HG03521 (cell line): Measurements from ENCODE around the gene DNAJC13.

Source experiments
- ATAC-seq: cut with Tn5 transposase; IDR thresholded peaks from one replicate; pipeline ENCODE4 v1.9.1; 2021; ENCODE audit warnings: mild to moderate bottlenecking, moderate library complexity; ENCODE audit not compliant: unreplicated experiment

Gene DNAJC13

DNA sequence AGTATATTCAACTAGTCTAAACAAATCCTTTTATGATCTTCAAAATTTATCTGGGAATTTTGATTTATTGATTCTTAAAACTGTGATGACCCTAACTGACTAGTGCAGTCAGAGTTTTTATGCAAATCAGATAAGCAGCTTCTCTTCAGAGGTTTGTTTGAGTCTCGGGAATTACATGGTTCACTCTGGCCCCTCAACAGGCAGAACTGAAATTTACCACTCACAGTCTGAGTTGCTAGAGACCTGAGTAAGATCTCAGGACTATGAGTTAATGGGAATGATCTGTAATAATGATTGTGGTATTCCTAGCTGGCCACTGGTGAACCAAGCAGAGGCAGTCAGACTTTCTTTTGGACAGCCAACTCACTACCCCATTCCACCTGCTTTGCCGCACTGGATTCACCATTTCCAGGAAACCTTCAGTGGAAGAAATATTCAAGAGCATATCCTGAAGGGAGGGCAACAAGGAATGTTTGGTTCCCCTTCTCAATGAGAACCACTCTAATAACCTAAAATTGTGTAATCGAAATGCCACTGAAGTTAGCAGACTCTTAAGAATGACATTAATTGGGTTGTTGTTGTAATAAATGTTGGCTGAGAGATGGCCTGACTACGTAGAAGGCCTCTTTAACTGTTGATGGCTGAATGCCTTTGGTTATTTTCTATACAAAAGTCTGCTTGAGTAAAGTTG is 11.5 kb upstream of the DNAJC13 start:
- no peak for ATAC-seq

DNA sequence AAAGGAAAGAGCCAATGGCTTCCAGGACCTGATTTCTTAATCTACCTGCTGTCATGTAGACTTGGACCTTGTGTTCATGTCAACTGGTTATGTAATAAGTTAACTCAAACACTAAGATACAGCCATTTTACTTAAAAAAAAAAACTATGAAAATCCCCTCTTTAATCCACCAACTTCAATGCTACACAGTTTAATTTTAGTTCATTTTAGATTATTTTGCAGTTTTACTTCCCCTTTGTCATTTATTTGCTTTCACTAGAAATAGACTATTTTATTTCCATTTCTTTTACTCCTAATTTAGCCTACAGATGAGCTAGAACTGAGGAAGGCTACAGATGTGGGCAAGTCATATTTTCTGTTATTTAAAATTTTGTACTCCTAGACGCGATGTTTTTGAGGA is 10.7 kb upstream of the DNAJC13 start:
- no peak for ATAC-seq

DNA sequence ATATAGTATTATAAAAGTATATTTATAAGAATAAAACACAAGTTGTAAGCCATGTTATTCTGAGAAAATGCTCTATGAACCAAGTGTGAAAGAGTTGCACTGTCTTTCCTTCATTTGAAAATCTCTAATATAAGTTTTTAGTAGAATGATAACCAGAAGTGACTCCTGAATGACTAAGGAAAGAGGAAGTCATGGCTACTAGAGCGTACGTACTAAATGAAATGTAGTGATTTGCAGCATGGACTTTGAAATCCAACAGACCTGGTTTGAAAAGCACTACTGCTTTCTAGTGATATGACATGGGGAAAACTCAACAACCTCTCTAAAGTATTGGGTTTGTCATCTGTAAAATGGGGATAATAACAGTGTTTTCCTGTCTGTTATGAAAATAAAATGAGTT is 10.3 kb upstream of the DNAJC13 start:
- ATAC-seq: no peak

DNA sequence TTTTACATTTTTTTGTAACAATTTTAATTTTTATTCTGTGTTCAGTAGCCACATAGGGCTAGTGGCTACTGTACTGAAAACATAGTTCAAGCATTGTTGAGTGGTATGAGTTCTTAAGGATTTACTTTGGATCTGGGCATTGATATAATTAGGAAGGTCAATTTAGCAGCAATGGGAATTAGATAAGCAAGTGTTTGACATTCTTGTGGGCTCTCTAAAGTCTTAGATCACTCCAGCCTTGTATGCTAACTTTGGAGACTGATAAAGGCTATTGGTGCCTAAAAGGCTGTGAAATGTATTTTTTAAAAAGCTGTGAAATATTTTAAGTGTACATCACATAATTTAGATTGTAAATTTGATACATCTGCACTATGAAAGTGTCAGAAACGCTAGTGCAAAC is 2.5 kb upstream of the DNAJC13 start:
- no peak for ATAC-seq

DNA sequence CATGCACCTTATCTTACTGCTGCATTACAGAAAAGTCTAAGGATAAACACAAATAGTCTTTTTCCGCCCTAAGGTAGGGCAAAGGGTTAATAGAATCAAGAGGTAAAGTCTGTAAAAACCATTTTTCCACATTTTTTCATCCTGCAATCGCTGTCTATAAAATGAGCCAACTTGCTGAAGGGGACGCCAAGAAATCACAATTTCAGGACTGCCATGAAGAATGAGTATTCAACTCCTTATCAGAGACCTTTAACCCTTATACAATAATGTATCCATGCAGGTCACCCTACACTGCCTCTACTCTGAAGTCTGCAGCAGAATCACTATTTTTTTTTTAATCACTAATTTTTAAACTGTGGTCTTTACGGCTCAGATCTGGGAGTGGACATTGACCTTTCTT is 1.1 kb upstream of the DNAJC13 start:
- no peak for ATAC-seq

DNA sequence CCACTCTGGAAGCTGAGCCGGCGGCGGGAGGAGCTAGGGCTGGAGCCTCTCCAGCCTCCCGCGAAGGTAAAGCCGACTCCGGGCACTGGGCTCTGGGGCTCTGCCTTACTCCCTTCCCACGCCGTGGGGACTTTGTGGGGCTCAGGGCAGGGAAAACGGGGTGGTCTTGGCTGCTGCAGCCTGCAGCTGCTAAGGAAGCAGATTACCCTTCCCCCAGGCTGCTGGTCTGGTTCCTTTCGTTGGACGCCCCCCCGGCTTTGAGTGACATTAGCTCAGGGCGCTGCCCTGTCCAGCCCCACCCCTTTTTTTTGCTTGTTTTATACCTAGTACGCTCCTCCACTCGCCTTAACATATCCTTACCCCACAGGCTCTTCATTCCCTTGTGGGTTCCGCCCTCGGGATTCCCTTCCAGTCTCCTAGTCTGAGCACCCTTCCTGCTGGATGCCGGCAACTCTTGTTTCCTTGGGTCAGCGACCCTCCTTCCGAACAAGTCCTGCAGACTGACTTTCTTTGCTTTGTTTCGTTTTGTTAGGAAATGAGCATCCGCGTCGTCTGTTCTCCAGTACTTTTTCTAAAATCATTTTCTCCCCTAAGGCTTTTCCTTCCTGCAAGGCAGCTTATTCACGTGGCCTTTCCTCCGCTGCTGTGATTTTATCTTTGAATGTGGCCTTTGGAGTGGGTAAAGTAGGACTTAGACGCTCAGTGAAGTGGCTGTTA is 551 bp downstream of the DNAJC13 start:
- ATAC-seq: peak; percentile 41

DNA sequence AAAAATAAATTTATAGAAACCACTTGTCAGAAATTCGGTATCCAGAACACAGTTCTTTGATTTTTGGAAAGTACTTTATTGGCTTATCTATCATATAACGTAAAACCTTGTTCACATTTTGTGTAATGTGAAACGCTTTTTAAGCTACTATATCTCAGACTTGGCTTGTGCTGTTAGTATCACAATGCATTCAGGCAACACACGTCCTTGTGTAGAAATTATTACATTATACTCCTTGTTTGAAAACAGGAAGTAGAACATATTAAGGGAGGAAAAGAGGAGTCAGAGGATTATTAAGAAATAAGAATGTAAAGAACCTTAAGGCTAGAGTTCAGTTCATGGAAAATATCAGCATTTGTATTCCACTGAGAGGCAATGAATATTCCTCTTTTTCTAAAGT is 1.6 kb downstream of the DNAJC13 start:
- no peak for ATAC-seq

DNA sequence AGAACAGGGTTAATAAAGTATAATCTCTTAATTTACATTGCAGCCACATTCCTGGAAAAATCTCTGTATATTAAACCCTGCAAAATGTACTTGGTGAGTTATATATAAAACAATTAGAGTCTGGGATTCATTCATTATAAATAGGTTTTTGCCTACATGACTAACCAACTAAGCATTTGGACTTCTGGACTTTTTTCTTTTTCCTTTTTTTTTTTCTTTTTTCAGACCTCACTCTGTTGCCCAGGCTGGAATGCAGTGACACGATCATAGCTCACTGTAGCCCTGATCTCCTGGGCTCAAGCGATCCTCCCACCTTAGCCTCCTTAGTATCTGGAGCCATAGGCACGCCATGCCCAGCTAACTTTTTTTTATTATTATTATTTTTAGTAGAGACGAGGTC is 4.5 kb downstream of the DNAJC13 start:
- ATAC-seq: no peak

DNA sequence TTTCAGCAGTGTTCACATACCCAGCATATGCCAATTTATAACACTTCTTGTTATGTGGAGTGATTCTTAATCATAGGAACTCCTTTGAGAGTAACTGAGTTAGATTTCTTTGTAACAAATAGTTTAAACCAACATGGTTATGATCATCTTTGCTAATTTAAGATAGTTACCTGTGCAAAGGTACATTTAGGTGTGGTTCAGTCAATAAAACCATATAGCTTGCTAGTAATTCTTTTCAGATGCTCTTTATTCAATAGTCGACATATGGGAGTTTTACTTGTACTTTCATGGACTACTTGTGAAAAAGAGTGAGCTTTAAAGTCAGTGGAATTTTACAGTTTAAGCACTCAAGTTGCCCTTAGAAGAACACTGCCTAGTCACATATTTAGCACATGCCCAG is 5.2 kb downstream of the DNAJC13 start:
- no peak for ATAC-seq

DNA sequence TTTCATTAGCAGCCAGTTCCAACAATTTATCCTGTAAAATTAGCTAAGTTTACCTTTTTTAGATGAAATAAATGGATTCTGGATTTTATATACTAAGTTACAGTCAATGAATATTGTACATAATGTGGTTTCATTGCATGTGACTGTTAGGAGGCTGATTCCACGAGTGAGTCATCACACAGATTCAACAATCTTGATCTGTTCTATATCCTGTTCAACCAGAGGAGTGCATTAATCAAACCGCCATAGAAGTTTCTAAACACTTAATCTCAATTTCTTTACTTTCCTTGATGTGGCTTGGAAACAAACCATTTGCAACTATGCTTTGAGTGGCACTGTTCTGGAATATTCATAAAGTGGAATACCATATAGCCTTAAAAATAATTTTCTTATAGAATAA is 15.3 kb downstream of the DNAJC13 start:
- no peak for ATAC-seq

DNA sequence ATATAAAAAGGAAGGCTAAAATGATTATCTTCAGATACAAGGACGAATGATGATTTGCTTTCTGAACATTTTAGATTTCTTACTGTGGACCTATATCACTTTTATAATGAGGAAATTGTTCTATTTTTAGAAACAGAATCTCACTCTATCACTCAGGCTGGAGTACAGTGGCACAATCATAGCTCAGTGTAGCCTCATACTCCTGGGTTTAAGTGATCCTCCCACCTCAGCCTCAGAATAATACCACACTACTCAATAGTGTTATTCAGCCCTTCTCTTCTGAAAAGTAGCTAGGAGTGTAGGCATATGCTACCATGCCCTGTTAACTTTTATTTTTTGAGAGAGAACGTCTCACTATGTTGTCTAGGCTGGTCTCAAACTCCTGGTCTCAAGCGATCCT is 15.8 kb downstream of the DNAJC13 start:
- ATAC-seq: no peak

DNA sequence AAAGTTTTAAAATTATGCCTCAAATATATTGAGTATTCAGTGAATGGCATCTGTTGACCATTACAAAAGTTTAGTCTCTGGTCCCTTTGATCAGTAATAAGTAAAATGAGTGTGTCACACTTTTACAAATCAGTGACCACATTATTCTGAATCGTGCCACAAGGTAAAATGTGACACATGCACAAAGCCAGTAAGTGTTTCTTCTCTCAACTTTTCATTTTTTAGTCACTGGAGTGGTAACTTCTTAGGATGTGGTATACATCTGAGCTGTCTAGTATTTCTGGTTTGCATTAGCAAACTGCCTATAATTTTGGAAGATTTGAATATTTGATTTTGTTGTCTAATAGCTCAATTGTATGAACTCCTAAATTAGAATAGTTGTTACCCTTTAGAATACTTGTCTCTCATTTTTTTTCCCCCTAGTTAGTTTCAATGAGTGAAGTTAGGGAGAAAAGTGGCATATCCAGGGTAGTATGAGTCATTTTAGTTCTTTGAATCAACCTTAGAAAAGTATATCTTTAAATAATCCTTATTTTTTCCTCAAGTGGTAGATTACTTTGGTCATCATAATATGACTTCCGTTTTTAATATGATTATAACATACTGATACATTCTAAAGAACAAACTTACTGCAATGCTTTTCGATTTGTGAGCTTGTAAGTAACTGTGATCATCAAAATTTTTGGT is 18.1 kb downstream of the DNAJC13 start:
- no peak for ATAC-seq

DNA sequence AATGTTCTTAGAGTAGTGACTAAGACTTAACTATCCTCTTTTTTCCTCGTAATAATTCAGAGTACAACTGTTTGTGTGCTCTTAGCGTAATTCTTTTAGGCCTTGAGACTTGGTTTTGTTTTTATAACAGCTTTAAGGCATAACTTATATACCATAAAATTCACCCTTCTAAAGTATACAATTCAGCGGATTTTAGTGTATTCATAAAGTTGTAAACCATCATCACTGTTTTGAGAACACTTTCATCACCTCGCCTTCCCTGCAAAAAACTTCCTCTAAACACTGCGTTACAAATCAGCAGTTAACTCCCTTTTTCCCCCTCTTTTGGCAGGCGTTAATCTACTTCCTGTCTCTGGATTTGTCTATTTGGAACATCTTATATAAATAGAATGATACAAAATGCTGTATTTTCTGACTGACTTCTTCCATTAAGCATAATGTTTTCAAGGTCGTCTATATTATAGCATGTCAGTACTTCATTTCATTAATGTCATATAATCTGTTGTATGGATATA is 18.7 kb downstream of the DNAJC13 start:
- no peak for ATAC-seq

DNA sequence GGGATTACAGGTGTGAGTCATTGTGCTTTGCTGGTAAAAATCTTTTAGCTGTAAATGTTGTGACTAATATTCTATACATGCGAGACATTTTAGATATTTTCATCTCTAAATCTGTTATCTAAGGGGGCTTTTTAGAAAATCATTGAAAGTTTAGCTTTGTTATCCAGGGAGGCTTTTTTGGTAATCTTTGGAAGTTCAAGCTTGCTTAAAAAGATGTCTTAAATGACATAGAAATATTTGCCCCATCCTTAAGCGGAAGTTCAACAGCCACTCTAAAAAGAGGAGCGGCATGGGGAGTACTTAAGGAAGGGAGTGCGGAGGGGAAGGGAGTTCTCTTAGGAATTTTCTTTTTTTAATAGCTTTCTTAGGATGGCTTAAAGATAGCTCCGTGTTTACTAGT is 26.1 kb downstream of the DNAJC13 start:
- ATAC-seq: no peak

DNA sequence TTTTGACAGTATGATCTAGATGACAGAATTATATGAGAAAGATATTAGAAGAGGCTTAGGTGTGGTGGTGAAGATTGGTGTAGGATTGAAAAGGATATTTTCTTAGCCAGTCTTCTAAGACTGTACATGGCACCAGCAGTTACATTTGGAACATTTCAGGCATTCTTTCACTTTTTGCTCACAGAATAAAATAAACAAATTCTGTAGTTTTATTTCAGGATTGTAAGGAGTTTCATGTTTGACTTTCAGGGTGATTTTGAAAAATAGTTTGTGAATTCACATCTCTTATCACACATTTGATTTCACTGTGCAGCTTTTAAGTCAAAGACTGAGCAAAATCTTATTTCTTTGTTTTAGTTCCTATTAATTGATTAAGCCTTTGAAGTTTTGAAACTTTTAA is 27.1 kb downstream of the DNAJC13 start:
- ATAC-seq: no peak

DNA sequence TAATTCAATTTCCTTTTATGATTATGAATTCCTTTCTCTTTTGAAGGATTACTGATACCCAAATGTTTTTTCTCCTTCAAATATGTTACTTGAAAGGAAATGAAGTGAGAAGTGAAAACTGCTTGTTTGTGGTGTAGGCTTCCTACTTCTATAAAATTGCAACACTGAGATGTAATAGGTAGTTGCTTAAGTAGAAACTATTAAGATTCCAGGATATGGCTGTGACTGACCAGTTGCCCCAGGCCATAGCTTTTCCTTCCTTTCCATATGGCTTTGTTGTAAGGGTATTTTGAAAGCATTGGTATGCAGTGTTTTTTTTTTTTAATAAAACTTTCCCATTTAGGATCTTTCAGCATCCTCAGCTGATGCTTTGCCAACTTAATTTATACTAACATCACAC is 28.5 kb downstream of the DNAJC13 start:
- no peak for ATAC-seq

DNA sequence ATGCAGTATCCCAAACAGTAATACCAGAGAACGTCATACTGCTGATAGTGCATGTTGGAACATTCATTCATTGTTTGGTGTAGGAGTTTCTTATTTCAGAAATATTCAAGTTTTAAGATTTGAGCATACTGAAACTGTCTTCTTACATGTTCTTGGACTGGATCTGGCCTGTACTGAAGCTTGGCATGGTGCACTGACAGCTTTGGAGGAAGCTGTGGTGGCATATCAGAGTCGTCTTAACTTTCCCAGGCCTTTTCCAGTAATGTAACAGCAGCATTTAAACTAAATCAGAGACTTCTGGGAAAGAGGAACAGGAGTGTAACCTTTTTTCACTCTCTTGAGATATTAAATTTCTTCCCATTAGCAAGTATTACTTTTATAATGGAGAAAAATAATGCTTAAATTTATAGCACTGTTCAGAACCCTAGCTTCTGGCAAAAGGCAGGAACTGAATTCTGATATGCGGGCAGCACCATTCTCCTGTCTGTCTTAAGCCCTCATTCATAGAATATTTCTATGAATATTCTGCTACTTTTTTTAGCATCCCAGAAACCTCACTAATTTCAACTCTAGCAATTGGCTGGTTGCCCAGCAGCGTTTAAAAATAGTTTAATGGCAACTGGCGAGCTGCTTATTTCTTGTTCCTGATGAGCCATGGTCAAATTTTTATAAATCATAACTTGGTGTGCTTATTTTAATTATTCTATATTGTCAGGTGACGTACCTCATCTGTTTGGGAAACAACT is 31.1 kb downstream of the DNAJC13 start:
- no peak for ATAC-seq

DNA sequence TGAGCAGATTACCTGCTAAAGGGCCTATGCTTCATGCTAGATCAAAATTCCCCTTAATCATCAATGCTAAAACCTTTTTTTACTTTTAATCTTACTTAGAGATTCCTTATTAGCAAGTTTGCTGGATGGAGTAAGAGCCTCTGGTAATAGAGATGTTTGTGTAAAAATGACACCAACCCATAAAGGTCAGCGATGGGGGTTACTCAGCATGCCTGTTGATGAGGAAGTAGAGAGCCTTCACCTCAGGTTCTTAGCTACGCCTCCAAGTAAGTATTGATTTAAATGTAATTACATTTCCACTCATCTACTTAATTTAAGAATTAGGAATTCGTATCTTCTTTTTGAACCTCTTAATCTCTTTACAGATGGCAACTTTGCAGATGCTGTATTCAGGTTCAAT is 38.8 kb downstream of the DNAJC13 start:
- no peak for ATAC-seq

DNA sequence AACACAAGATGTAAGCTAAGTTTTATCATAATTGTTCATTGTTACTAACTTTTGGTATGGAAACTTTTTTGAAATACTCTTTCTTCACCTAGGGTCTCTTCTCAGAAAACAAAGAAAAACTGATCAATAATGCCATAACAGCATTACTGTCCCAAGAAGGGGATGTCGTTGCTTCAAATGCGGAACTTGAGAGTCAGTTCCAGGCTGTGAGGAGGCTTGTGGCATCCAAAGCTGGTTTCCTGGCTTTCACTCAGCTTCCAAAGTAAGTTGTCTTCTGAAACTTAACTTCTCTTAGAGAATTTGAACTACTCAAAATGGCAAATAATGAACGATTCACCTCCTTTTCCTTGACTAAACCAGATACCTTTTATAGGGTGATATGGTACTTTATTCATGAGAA is 39.3 kb downstream of the DNAJC13 start:
- no peak for ATAC-seq

DNA sequence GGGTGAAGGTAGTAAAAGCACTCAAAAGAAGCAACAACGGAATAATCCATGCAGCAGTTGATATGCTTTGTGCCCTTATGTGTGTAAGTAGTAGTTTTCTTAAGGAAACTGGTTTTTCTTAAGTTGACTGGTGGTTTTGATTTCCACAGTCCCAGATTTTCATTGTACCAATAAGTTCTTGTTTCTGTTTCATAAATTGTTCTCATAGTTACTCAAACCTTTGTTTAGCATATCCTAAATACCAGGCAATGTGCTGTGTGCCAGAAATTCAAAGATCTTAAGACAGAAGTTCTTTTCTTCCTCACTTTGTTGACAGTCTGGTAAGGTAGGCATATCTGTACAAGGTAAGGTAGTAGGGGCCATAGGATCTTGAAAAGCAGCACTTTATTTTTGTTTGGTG is 40.0 kb downstream of the DNAJC13 start:
- no peak for ATAC-seq

DNA sequence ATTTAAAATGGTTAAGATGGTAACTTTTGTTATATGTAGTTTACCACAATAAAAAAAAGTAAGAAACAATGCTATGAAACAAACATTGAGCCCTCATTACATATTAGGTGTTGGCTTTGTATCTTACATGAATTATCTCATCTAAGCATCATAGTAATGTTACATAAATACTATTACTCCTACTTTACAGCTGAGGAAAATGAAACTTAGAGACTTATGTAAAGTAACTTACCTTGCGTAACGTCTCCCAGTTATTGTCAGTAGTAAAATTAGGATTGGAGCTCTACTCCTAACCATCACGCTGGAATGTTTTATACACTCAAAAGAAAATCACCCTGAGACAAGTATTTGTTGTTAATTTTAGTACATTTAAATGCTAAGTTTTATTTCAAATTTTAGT is 42.2 kb downstream of the DNAJC13 start:
- ATAC-seq: no peak
